Type B pancreatic cell (in vitro differentiated cells): ENCODE data around the gene JPH3. TPM values are rescaled to one million over a fixed set of nuclear protein-coding genes. Genes with fewer than 3 reads are reported as not detected.

Experiments used
- DNase-seq: peaks from one replicate; pipeline ENCODE4 v3.0.0; 2021; ENCODE audit warnings: mixed read lengths; ENCODE audit not compliant: unreplicated experiment; ENCODE audit errors: extremely low spot score
- H3K27ac Mint-ChIP-seq: 2 replicates; pipeline ENCODE4 v1.8.0; 2021; ENCODE audit warnings: mild to moderate bottlenecking, mixed read lengths
- H3K27me3 Mint-ChIP-seq: 2 replicates; pipeline ENCODE4 v1.8.0; 2021; ENCODE audit warnings: mixed read lengths
- H3K36me3 Mint-ChIP-seq: 2 replicates; pipeline ENCODE4 v1.8.0; 2021; ENCODE audit warnings: mixed read lengths
- H3K4me1 Mint-ChIP-seq: one replicate; pipeline ENCODE4 v1.8.0; 2021; ENCODE audit warnings: mixed read lengths; ENCODE audit not compliant: unreplicated experiment
- H3K4me3 Mint-ChIP-seq: 2 replicates; pipeline ENCODE4 v1.8.0; 2021; ENCODE audit warnings: mild to moderate bottlenecking, mixed read lengths
- H3K9me3 Mint-ChIP-seq: 2 replicates; pipeline ENCODE4 v1.8.0; 2021; ENCODE audit warnings: mixed read lengths
- CTCF ChIP-seq: fragments of 200-600 bp; sonication (generic); conservative IDR thresholded peaks from 2 replicates; pipeline ENCODE4 v1.5.0; 2021; ENCODE audit warnings: antibody characterized with exemption, mild to moderate bottlenecking
- total RNA-seq: library from RNA; stranded (reverse); gene quantifications from 2 replicates; pipeline ENCODE4 v1.2.1, GENCODE V29; 2021; ENCODE audit warnings: low replicate concordance

Gene JPH3
- total RNA-seq, 1 donor from 2014 or later, result 7.2 TPM

- no peaks in the 10 kb centered on the region for H3K27me3 Mint-ChIP-seq
- no peak for TF ChIP-seq CTCF
- no peak for DNase-seq
- no peaks in the 10 kb centered on the region for H3K9me3 Mint-ChIP-seq
- H3K27ac Mint-ChIP-seq, result no peak overlapping the region
- no peaks in the 10 kb centered on the region for H3K4me1 Mint-ChIP-seq
- no peak overlapping the region for H3K4me3 Mint-ChIP-seq
- no peaks in the 10 kb centered on the region for H3K36me3 Mint-ChIP-seq
These were observed 72.1 kb downstream of the JPH3 start for GRCh38 chr16:87674419-87674818.

GRCh38 chr16:87675111-87675719, 72.9 kb downstream of the JPH3 start:
- Mint-ChIP-seq H3K9me3 (no peaks in the 10 kb centered on the region), H3K27ac (no peak overlapping the region), H3K36me3 (no peaks in the 10 kb centered on the region), H3K4me3 (no peak overlapping the region), H3K4me1 (no peaks in the 10 kb centered on the region), H3K27me3 (no peaks in the 10 kb centered on the region)
- no peak for TF ChIP-seq CTCF
- no peak for DNase-seq

- TF ChIP-seq CTCF, result no peak
- DNase-seq, result no peak
- no peaks in the 10 kb centered on the region for H3K36me3 Mint-ChIP-seq
- H3K27me3 Mint-ChIP-seq, result no peaks in the 10 kb centered on the region
- no peaks in the 10 kb centered on the region for H3K4me1 Mint-ChIP-seq
- no peaks in the 10 kb centered on the region for H3K9me3 Mint-ChIP-seq
- H3K4me3 Mint-ChIP-seq, result no peak overlapping the region
- no peak overlapping the region for H3K27ac Mint-ChIP-seq
These were observed 75.5 kb downstream of the JPH3 start for GRCh38 chr16:87677830-87678229.

- no peaks in the 10 kb centered on the region for H3K9me3 Mint-ChIP-seq
- no peaks in the 10 kb centered on the region for H3K36me3 Mint-ChIP-seq
- H3K4me3 Mint-ChIP-seq, result no peak overlapping the region
- no peak for TF ChIP-seq CTCF
- no peak overlapping the region for H3K27ac Mint-ChIP-seq
- no peaks in the 10 kb centered on the region for H3K4me1 Mint-ChIP-seq
- DNase-seq, result no peak
- H3K27me3 Mint-ChIP-seq, result no peaks in the 10 kb centered on the region
These were observed 76.3 kb downstream of the JPH3 start for GRCh38 chr16:87678618-87679017.

GRCh38 chr16:87679593-87680271, 77.4 kb downstream of the JPH3 start:
- DNase-seq, result no peak
- Mint-ChIP-seq H3K27me3 (no peaks in the 10 kb centered on the region), H3K36me3 (no peaks in the 10 kb centered on the region), H3K4me1 (no peaks in the 10 kb centered on the region), H3K9me3 (no peaks in the 10 kb centered on the region), H3K4me3 (no peak overlapping the region), H3K27ac (no peak overlapping the region)
- no peak for TF ChIP-seq CTCF
